Brain pericyte (primary cell): Measurements from ENCODE around the gene TP53AIP1.

Experiments used
- DNase-seq: peaks from one replicate; pipeline ENCODE4 v3.0.0-alpha.2; 2012; ENCODE audit warnings: low read depth, low spot score

The TP53AIP1 gene

GRCh38 chr11:128942817-128943427 is at the start of gene TP53AIP1:
Gene TP53AIP1 (minus strand): TSS chr11:128942871. CDS start chr11:128937818, 5,053 bp downstream.
- DNase-seq, result no peak

GRCh38 chr11:128988242-128988970 is 45.7 kb upstream of the TP53AIP1 start:
- DNase-seq, result no peak

GRCh38 chr11:128985880-128986279 is 43.2 kb upstream of the TP53AIP1 start:
- no peak for DNase-seq

- no peak for DNase-seq
These were observed 40.4 kb upstream of the TP53AIP1 start for GRCh38 chr11:128983023-128983422.

GRCh38 chr11:128981254-128981653 is 38.6 kb upstream of the TP53AIP1 start:
- DNase-seq, result no peak

- no peak for DNase-seq
These were observed 28.0 kb upstream of the TP53AIP1 start for GRCh38 chr11:128970598-128971190.

- no peak for DNase-seq
These were observed 26.2 kb upstream of the TP53AIP1 start for GRCh38 chr11:128968916-128969315.

- no peak for DNase-seq
These were observed 24.9 kb upstream of the TP53AIP1 start for GRCh38 chr11:128967578-128967977.

GRCh38 chr11:128965485-128965884 is 22.8 kb upstream of the TP53AIP1 start:
- DNase-seq, result no peak

GRCh38 chr11:128964463-128964930 is 21.8 kb upstream of the TP53AIP1 start:
- DNase-seq, result no peak

- no peak for DNase-seq
These were observed 21.2 kb upstream of the TP53AIP1 start for GRCh38 chr11:128963744-128964325.

GRCh38 chr11:128962896-128963295 is 20.2 kb upstream of the TP53AIP1 start:
- DNase-seq, result no peak

GRCh38 chr11:128961645-128962044 is 19.0 kb upstream of the TP53AIP1 start:
- DNase-seq, result no peak

- no peak for DNase-seq
These were observed 14.5 kb upstream of the TP53AIP1 start for GRCh38 chr11:128957202-128957482.

- peak; percentile 21 for DNase-seq
These were observed 13.9 kb upstream of the TP53AIP1 start for GRCh38 chr11:128956401-128957201.

GRCh38 chr11:128955636-128956035 is 13.0 kb upstream of the TP53AIP1 start:
- no peak for DNase-seq

- no peak for DNase-seq
These were observed 10.5 kb upstream of the TP53AIP1 start for GRCh38 chr11:128953151-128953550.

- no peak for DNase-seq
These were observed 7.3 kb upstream of the TP53AIP1 start for GRCh38 chr11:128949791-128950454.

- no peak for DNase-seq
These were observed 5.9 kb upstream of the TP53AIP1 start for GRCh38 chr11:128948583-128948982.

GRCh38 chr11:128947773-128948172 is 5.1 kb upstream of the TP53AIP1 start:
- DNase-seq, result no peak

GRCh38 chr11:128946648-128947047 is 4.0 kb upstream of the TP53AIP1 start:
- no peak for DNase-seq
